ENCODE results near the gene WNT1.

DNA sequence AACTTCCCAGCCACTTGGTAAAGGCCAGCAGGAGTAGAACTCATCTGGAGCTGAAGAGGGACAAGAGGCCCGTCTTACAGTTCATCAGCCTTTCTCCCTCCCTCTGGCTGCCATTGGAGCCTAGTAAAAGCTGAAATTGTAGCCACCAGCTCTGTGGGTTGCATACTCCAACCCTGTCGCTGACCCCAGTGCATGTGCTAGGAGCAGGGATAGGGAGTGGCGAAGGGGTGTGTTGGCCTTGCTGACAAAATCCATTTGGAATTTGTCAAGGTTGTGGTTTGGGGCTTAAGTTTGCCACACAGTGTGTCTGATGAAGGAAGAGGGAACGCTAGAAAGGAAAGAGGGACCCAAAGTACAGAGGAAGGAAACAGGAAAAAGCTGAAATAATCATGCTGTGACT is 16.8 kb upstream of the WNT1 start:
- TF ChIP-seq, protein P1, sequence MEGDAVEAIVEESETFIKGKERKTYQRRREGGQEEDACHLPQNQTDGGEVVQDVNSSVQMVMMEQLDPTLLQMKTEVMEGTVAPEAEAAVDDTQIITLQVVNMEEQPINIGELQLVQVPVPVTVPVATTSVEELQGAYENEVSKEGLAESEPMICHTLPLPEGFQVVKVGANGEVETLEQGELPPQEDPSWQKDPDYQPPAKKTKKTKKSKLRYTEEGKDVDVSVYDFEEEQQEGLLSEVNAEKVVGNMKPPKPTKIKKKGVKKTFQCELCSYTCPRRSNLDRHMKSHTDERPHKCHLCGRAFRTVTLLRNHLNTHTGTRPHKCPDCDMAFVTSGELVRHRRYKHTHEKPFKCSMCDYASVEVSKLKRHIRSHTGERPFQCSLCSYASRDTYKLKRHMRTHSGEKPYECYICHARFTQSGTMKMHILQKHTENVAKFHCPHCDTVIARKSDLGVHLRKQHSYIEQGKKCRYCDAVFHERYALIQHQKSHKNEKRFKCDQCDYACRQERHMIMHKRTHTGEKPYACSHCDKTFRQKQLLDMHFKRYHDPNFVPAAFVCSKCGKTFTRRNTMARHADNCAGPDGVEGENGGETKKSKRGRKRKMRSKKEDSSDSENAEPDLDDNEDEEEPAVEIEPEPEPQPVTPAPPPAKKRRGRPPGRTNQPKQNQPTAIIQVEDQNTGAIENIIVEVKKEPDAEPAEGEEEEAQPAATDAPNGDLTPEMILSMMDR (IDR thresholded peaks at IDR 0.05; ENCODE audit: low read depth, low read length), result no peak
- no peak for TF ChIP-seq EZH2phosphoT487 (IDR thresholded peaks at IDR 0.05; ENCODE audit: low read depth)

Measured in OCI-LY3 (cell line).